HepG2 (cell line): ENCODE results near the gene KSR1. TPM values are rescaled to one million over a fixed set of nuclear protein-coding genes. Genes with fewer than 3 reads are reported as not detected.
A peak's percentile ranks its signal among the peaks of the same experiment; 100 is the strongest.

Experiments
- AGO1 ChIP-seq: fragments of 200-400 bp; formaldehyde crosslinking; IDR thresholded peaks from 2 replicates; pipeline ENCODE4 v1.6.1; 2017; ENCODE audit warnings: mild to moderate bottlenecking, low read depth, low read length, moderate library complexity; ENCODE audit not compliant: poor library complexity, severe bottlenecking
- FOXP1 ChIP-seq, 2 experiments: fragments of 450-650 bp in 1 of 2; IDR thresholded peaks; 2 replicates each; pipeline ENCODE4 v1.6.1; 2017 to 2018; ENCODE audit warnings: antibody characterized with exemption in 1 of 2
- MAFK ChIP-seq, 2 experiments: IDR thresholded peaks in 1 of 2; conservative IDR thresholded peaks in 1 of 2; 2 replicates each; pipeline ENCODE4 v1.6.1; 2011; ENCODE audit warnings: improper control_type of control experiment in 2 of 2, low read length in 2 of 2
- MAZ ChIP-seq, 2 experiments: sonication (generic) in 1 of 2; formaldehyde crosslinking in 1 of 2; IDR thresholded peaks; 2 replicates each; pipeline versions ENCODE4 v1.5.0 to v1.6.1; 2012 to 2020; ENCODE audit warnings: low read depth in 2 of 2, mild to moderate bottlenecking in 2 of 2, borderline replicate concordance in 1 of 2, improper control_type of control experiment in 1 of 2, low read length in 1 of 2, missing genetic modification reagents in 1 of 2, moderate library complexity in 1 of 2
- MTA1 ChIP-seq: sonication (generic); formaldehyde crosslinking; IDR thresholded peaks from 2 replicates; pipeline ENCODE4 v1.4.0; 2020; ENCODE audit warnings: missing genetic modification reagents, mild to moderate bottlenecking, borderline replicate concordance
- NAIF1 ChIP-seq: sonication (generic); formaldehyde crosslinking; IDR thresholded peaks from 2 replicates; pipeline ENCODE4 v1.5.0; 2020; ENCODE audit warnings: mild to moderate bottlenecking, missing genetic modification reagents, borderline replicate concordance
- YEATS4 ChIP-seq: sonication (generic); formaldehyde crosslinking; IDR thresholded peaks from 2 replicates; pipeline ENCODE4 v1.4.0; 2020; ENCODE audit warnings: missing genetic modification reagents, borderline replicate concordance
- ZKSCAN8 ChIP-seq: IDR thresholded peaks from 2 replicates; pipeline ENCODE4 v1.6.1; 2016; ENCODE audit warnings: borderline replicate concordance, missing genetic modification reagents, missing compliant biosample characterization
- ZNF136 ChIP-seq: sonication (generic); formaldehyde crosslinking; IDR thresholded peaks from 2 replicates; pipeline ENCODE4 v1.8.1; 2022; ENCODE audit warnings: low read depth, mild to moderate bottlenecking, moderate library complexity, missing genetic modification reagents
- ZNF180 ChIP-seq: sonication (generic); formaldehyde crosslinking; IDR thresholded peaks from 2 replicates; pipeline ENCODE4 v1.4.0; 2020; ENCODE audit warnings: low read depth, missing genetic modification reagents, borderline replicate concordance
- ZNF230 ChIP-seq: sonication (generic); formaldehyde crosslinking; IDR thresholded peaks from 2 replicates; pipeline ENCODE4 v1.4.0; 2020; ENCODE audit warnings: mild to moderate bottlenecking, missing genetic modification reagents
- ZNF558 ChIP-seq: sonication (generic); formaldehyde crosslinking; IDR thresholded peaks from 2 replicates; pipeline ENCODE4 v1.9.0; 2022; ENCODE audit warnings: mild to moderate bottlenecking, missing genetic modification reagents, borderline replicate concordance
- ZNF703 ChIP-seq: sonication (generic); formaldehyde crosslinking; IDR thresholded peaks from 2 replicates; pipeline ENCODE4 v1.5.1; 2020; ENCODE audit warnings: missing genetic modification reagents, mild to moderate bottlenecking, moderate library complexity, borderline replicate concordance
- ZNF75D ChIP-seq: sonication (generic); formaldehyde crosslinking; IDR thresholded peaks from 2 replicates; pipeline ENCODE4 v1.8.1; 2023; ENCODE audit warnings: missing genetic modification reagents, mild to moderate bottlenecking, borderline replicate concordance
- ZNF761 ChIP-seq: sonication (generic); formaldehyde crosslinking; conservative IDR thresholded peaks from 2 replicates; pipeline ENCODE4 v1.4.0; 2020; ENCODE audit warnings: mild to moderate bottlenecking, missing genetic modification reagents
- ZNF772 ChIP-seq: sonication (generic); formaldehyde crosslinking; IDR thresholded peaks from 2 replicates; pipeline ENCODE4 v1.5.0; 2020; ENCODE audit warnings: mild to moderate bottlenecking, missing genetic modification reagents
- ZSCAN9 ChIP-seq: IDR thresholded peaks from 2 replicates; pipeline ENCODE4 v1.6.1; 2016; ENCODE audit warnings: borderline replicate concordance
- polyA plus RNA-seq, 8 experiments: library from polyadenylated mRNA; depleted of rRNA in 3 of 8; stranded (reverse) in 7 of 8; unstranded in 1 of 8; fragments of >200 nt; fragmentation: Illumina TruSeq in 4 of 8; extraction: Trizol in 4 of 8; gene quantifications; 2 replicates each; pipeline versions ENCODE4 v1.2.1 to v1.2.3, GENCODE V29; 2011 to 2016; ENCODE audit warnings: low read depth in 4 of 8, missing spikeins in 1 of 8, mixed read lengths in 1 of 8; ENCODE audit not compliant: insufficient read depth in 1 of 8
- total RNA-seq, 5 experiments: library from RNA; depleted of rRNA; stranded (reverse); fragments of >200 nt; fragmentation: Illumina TruSeq; extraction: Trizol; gene quantifications; 2 replicates each; pipeline ENCODE4 v1.2.3, GENCODE V29; 2016; ENCODE audit warnings: low read depth in 1 of 5
- TF ChIP-seq, protein P1 (sequence below): sonication (generic); formaldehyde crosslinking; IDR thresholded peaks from 2 replicates; pipeline ENCODE4 v1.5.1; 2020; ENCODE audit warnings: missing genetic modification reagents, mild to moderate bottlenecking, borderline replicate concordance
- TF ChIP-seq, protein P2 (sequence below): sonication (generic); formaldehyde crosslinking; IDR thresholded peaks from 2 replicates; pipeline ENCODE4 v1.4.0; 2020; ENCODE audit warnings: missing genetic modification reagents
- TF ChIP-seq, protein P3 (sequence below): sonication (generic); formaldehyde crosslinking; IDR thresholded peaks from 2 replicates; pipeline ENCODE4 v1.4.0; 2020; ENCODE audit warnings: mild to moderate bottlenecking, missing genetic modification reagents
- TF ChIP-seq, protein P4 (sequence below): IDR thresholded peaks from 2 replicates; pipeline ENCODE4 v1.6.1; 2016; ENCODE audit warnings: missing genetic modification reagents, missing compliant biosample characterization

KSR1 gene
- total and polyA plus RNA-seq, 2 of the 13 experiments (the other 11 are each of a cell fraction or from before 2014, with no cell fraction given), result 10.1 to 16.6 TPM

DNA sequence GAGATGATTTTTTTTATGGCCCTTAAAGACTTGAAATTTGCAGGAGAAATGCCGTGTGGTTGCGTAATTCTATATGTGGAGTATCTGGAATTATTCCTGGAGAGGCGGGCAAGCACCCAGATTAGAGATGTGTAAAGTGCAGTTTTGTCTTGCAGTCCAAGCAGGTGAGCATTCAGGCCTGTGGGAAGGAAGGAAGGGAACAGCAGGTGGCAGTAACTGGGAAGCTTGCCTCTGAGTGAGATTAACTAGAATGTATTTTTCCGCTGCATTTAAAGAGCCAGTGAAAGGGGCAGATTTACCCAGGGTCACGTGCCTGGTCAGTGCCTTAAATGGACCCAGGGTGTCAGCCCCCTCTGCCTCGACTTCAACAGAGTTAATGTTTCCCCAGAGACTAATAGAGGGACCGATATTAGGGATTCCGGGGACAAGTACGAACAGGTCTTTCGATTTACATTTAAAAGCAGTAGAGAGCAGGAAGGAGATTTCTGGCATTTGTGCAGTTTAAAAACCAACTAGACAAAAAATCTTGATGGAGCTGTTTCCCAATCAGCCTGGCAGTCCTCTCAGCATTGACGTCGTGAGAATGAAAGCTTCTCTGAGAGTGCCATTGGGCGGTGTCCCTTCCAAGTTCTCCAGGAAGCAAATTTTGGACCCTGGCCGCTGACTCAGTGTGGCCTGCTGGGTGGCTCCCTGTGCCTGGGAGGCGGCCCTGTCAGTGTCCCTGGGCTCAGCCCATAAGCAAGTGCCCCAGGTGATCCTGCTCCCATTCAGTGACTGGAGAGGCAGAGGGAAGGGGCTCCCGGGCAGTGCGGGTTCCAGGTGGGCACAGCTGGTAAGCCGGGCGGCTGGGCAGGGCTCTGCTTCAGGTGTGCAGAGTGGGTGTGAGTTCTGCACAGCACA is 38.2 kb downstream of the KSR1 start (continued):
- TF ChIP-seq ZNF558 (CRISPR knock-in tag), result peak; percentile 14; the same call in 1 of the 2 replicates
- peak; percentile 3; the same call in 1 of the 2 replicates for TF ChIP-seq MAZ (IDR thresholded peaks at IDR 0.05; ENCODE audit: borderline replicate concordance, low read depth, low read length)
- TF ChIP-seq MAZ (CRISPR knock-in tag; IDR thresholded peaks at IDR 0.05; ENCODE audit: low read depth), result peak; percentile 55; the same call in 1 of the 2 replicates
- no peak for TF ChIP-seq MTA1 (CRISPR knock-in tag)
- peak; percentile 66 for TF ChIP-seq YEATS4 (CRISPR knock-in tag)
- no peak for TF ChIP-seq MAFK (conservative IDR thresholded peaks at IDR 0.05 in 1 of 2, IDR thresholded peaks at IDR 0.05 in 1 of 2; ENCODE audit: low read length in 2 of 2)
- no peak for TF ChIP-seq ZNF772 (CRISPR knock-in tag)
- no peak for TF ChIP-seq ZNF180 (CRISPR knock-in tag)
- no peak for TF ChIP-seq FOXP1 (IDR thresholded peaks at IDR 0.05)
- no peak for TF ChIP-seq FOXP1 (CRISPR knock-in tag; IDR thresholded peaks at IDR 0.05)
- TF ChIP-seq ZNF761 (CRISPR knock-in tag), result no peak
- TF ChIP-seq ZKSCAN8, result 0 out of 2 replicates have a peak, but pooled peaks have one; percentile 14
- TF ChIP-seq, protein P1, sequence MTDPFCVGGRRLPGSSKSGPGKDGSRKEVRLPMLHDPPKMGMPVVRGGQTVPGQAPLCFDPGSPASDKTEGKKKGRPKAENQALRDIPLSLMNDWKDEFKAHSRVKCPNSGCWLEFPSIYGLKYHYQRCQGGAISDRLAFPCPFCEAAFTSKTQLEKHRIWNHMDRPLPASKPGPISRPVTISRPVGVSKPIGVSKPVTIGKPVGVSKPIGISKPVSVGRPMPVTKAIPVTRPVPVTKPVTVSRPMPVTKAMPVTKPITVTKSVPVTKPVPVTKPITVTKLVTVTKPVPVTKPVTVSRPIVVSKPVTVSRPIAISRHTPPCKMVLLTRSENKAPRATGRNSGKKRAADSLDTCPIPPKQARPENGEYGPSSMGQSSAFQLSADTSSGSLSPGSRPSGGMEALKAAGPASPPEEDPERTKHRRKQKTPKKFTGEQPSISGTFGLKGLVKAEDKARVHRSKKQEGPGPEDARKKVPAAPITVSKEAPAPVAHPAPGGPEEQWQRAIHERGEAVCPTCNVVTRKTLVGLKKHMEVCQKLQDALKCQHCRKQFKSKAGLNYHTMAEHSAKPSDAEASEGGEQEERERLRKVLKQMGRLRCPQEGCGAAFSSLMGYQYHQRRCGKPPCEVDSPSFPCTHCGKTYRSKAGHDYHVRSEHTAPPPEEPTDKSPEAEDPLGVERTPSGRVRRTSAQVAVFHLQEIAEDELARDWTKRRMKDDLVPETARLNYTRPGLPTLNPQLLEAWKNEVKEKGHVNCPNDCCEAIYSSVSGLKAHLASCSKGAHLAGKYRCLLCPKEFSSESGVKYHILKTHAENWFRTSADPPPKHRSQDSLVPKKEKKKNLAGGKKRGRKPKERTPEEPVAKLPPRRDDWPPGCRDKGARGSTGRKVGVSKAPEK (CRISPR knock-in tag), result no peak; the same call in 1 of the 2 replicates
- TF ChIP-seq, protein P2, sequence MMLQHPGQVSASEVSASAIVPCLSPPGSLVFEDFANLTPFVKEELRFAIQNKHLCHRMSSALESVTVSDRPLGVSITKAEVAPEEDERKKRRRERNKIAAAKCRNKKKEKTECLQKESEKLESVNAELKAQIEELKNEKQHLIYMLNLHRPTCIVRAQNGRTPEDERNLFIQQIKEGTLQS, result peak; percentile 68; the same call in 1 of the 2 replicates
- TF ChIP-seq ZNF136 (CRISPR knock-in tag), result no peak; the same call in 1 of the 2 replicates
- TF ChIP-seq AGO1, result peak; percentile 46
- no peak for TF ChIP-seq NAIF1 (CRISPR knock-in tag)
- no peak for TF ChIP-seq ZNF75D (CRISPR knock-in tag)
- no peak for TF ChIP-seq ZNF703
- TF ChIP-seq, protein P3, sequence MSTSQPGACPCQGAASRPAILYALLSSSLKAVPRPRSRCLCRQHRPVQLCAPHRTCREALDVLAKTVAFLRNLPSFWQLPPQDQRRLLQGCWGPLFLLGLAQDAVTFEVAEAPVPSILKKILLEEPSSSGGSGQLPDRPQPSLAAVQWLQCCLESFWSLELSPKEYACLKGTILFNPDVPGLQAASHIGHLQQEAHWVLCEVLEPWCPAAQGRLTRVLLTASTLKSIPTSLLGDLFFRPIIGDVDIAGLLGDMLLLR, result no peak
- peak; percentile 55; the same call in 1 of the 2 replicates for TF ChIP-seq ZSCAN9
- TF ChIP-seq, protein P4, sequence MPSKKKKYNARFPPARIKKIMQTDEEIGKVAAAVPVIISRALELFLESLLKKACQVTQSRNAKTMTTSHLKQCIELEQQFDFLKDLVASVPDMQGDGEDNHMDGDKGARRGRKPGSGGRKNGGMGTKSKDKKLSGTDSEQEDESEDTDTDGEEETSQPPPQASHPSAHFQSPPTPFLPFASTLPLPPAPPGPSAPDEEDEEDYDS, result 0 out of 2 replicates have a peak, but pooled peaks have one; percentile 11
- TF ChIP-seq ZNF230 (CRISPR knock-in tag), result no peak
